Ishikawa (cell line): ENCODE measurements around the gene PIK3C2G.

Experiments used
- MAX ChIP-seq: IDR thresholded peaks from 2 replicates; pipeline ENCODE4 v1.6.1; 2012
- NFIC ChIP-seq: IDR thresholded peaks from 2 replicates; pipeline ENCODE4 v1.6.1; 2012
- RAD21 ChIP-seq: IDR thresholded peaks from 2 replicates; pipeline ENCODE4 v1.6.1; 2012; ENCODE audit warnings: low read depth
- USF1 ChIP-seq: IDR thresholded peaks from 2 replicates; pipeline ENCODE4 v1.6.1; 2012
- YY1 ChIP-seq: IDR thresholded peaks from 2 replicates; pipeline ENCODE4 v1.6.1; 2012; ENCODE audit warnings: low read depth

- no peak for TF ChIP-seq RAD21
- no peak for TF ChIP-seq USF1
- TF ChIP-seq MAX = no peak
- TF ChIP-seq NFIC = no peak
- TF ChIP-seq YY1 = no peak
Observed at GRCh38 chr12:18476861-18477260, 215.5 kb downstream of the PIK3C2G start.
